ENCODE results near the gene CTPS2. TPM values are rescaled to one million over a fixed set of nuclear protein-coding genes. Genes with fewer than 3 reads are reported as not detected.

Gene CTPS2
- total RNA-seq, 1 experiment from 2014 or later: 9.6 TPM

DNA sequence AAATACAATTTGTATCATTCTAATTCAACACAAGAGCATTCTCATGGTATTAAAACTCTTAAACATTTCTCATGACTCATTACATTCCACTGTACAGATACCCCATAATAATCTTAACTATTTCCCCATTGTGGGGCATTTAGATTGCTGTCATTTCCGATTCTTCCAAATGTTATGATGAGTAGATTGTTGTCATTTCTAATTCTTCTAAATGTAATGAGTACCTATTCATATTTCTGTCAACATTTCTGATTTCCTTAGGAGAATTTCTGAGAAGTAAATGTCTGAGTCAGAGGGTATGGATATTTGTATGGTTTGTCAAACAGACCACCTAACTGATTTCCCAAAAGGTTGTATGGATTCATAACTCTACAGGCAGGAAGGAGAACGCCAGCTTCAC, 54.2 kb downstream of the CTPS2 start:
- intact Hi-C loops (cut with micrococcal nuclease): no loop called here
- ATAC-seq: no peak
- no TSS peak for BruUV-seq (replicated peaks)
- H3K4me1 ChIP-seq (ENCODE audit: control insufficient read depth in 1 of 2, insufficient read depth in 2 of 2, low read length in 2 of 2): peaks cover 0 to 6% of the 10 kb centered on the region in 2 experiments; a peak in 1 of 4 replicates
- no peaks in the 10 kb centered on the region for H3K9me3 ChIP-seq (ENCODE audit: control insufficient read depth in 1 of 2, insufficient read depth in 1 of 2, low read depth in 1 of 2, low read length in 2 of 2)
- DNase-seq (ENCODE audit: low read depth, low spot score): no peak
- no peaks in the 10 kb centered on the region for H3K36me3 ChIP-seq (ENCODE audit: control insufficient read depth in 1 of 2, insufficient read depth in 2 of 2, low read length in 2 of 2)
- RAD21 ChIA-PET (ENCODE audit: low non-redundant PET in 1 of 2, low total read pairs in 2 of 2, uncharacterized antibody in 2 of 2, unreplicated experiment in 2 of 2): no interaction called here
- no peak overlapping the region for H3K9ac ChIP-seq (ENCODE audit: low read length)
- H2AFZ ChIP-seq (ENCODE audit: low read depth, low read length, poor library complexity, severe bottlenecking): no peak overlapping the region
- no peaks in the 10 kb centered on the region for H4K20me1 ChIP-seq (ENCODE audit: insufficient read depth)
- POLR2A ChIA-PET: no interaction called here
- TF ChIP-seq, protein P1, sequence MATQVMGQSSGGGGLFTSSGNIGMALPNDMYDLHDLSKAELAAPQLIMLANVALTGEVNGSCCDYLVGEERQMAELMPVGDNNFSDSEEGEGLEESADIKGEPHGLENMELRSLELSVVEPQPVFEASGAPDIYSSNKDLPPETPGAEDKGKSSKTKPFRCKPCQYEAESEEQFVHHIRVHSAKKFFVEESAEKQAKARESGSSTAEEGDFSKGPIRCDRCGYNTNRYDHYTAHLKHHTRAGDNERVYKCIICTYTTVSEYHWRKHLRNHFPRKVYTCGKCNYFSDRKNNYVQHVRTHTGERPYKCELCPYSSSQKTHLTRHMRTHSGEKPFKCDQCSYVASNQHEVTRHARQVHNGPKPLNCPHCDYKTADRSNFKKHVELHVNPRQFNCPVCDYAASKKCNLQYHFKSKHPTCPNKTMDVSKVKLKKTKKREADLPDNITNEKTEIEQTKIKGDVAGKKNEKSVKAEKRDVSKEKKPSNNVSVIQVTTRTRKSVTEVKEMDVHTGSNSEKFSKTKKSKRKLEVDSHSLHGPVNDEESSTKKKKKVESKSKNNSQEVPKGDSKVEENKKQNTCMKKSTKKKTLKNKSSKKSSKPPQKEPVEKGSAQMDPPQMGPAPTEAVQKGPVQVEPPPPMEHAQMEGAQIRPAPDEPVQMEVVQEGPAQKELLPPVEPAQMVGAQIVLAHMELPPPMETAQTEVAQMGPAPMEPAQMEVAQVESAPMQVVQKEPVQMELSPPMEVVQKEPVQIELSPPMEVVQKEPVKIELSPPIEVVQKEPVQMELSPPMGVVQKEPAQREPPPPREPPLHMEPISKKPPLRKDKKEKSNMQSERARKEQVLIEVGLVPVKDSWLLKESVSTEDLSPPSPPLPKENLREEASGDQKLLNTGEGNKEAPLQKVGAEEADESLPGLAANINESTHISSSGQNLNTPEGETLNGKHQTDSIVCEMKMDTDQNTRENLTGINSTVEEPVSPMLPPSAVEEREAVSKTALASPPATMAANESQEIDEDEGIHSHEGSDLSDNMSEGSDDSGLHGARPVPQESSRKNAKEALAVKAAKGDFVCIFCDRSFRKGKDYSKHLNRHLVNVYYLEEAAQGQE (IDR thresholded peaks at IDR 0.05; ENCODE audit: low read depth): no peak
- TF ChIP-seq SIN3A (IDR thresholded peaks at IDR 0.05; ENCODE audit: low read depth): no peak
- TF ChIP-seq TCF7L2 (IDR thresholded peaks at IDR 0.05; ENCODE audit: borderline replicate concordance, extremely low read depth, insufficient read depth, insufficient read length): no peak
- no peak for TF ChIP-seq YY1 (IDR thresholded peaks at IDR 0.05; ENCODE audit: extremely low read depth, insufficient replicate concordance, low read depth, low read length)
- TF ChIP-seq, protein P2, sequence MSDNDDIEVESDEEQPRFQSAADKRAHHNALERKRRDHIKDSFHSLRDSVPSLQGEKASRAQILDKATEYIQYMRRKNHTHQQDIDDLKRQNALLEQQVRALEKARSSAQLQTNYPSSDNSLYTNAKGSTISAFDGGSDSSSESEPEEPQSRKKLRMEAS (IDR thresholded peaks at IDR 0.05): no peak
- no peak for TF ChIP-seq FOSL1 (IDR thresholded peaks at IDR 0.05; ENCODE audit: low read depth)
- no peak for TF ChIP-seq EGR1 (IDR thresholded peaks at IDR 0.05; ENCODE audit: low read depth)
- H3K79me2 ChIP-seq (ENCODE audit: insufficient read depth, low read length): no peaks in the 10 kb centered on the region
- H3K27ac ChIP-seq (ENCODE audit: low read depth, low read length): no peak overlapping the region
- no peak overlapping the region for H3K4me3 ChIP-seq (replicated peaks in 1 of 2; ENCODE audit: low read depth in 1 of 2, low read length in 2 of 2)
- no peaks in the 10 kb centered on the region for H3K27me3 ChIP-seq (ENCODE audit: insufficient read depth, low read length)
- CTCF ChIA-PET: no interaction called here
- no peak overlapping the region for H3K4me2 ChIP-seq (ENCODE audit: low read length)
- H3K9me2 ChIP-seq (ENCODE audit: insufficient read depth): no peaks in the 10 kb centered on the region

Measured in HCT116 (cell line).